ENCODE results near the gene NCOA1. TPM values are rescaled to one million over a fixed set of nuclear protein-coding genes. Genes with fewer than 3 reads are reported as not detected.

Gene NCOA1
- total and polyA plus RNA-seq, 2 experiments from 2014 or later: 32.5 to 51.7 TPM

GRCh38 chr2:24485197-24485596, 5.9 kb upstream of the NCOA1 start:
- WGBS (ENCODE audit: low lambda C conversion rate, missing lambda C conversion rate): 88% methylated on average over 3 of the region's 3 CpGs
- no peak for DNase-seq (ENCODE audit: low spot score)
- TF ChIP-seq CTCF (IDR thresholded peaks at IDR 0.05; ENCODE audit: poor library complexity) (no peak), EZH2 (IDR thresholded peaks at IDR 0.05; ENCODE audit: borderline replicate concordance) (no peak), EZH2phosphoT487 (IDR thresholded peaks at IDR 0.05; ENCODE audit: low read depth, severe bottlenecking, unreplicated experiment) (no peak)

GRCh38 chr2:24486636-24487205, 4.3 kb upstream of the NCOA1 start:
- peaks cover 2% of the 10 kb centered on the region for H3K79me2 ChIP-seq
- no peaks in the 10 kb centered on the region for H4K20me1 ChIP-seq (ENCODE audit: insufficient read depth, poor library complexity, severe bottlenecking)
- H3K9me3 ChIP-seq (ENCODE audit: low read depth): no peaks in the 10 kb centered on the region
- H3K4me3 ChIP-seq: no peak overlapping the region
- 56% methylated on average over 3 of the region's 3 CpGs for WGBS (ENCODE audit: low lambda C conversion rate, missing lambda C conversion rate)
- TF ChIP-seq CTCF (IDR thresholded peaks at IDR 0.05; ENCODE audit: poor library complexity) (no peak), EZH2phosphoT487 (IDR thresholded peaks at IDR 0.05; ENCODE audit: low read depth, severe bottlenecking, unreplicated experiment) (no peak), EZH2 (IDR thresholded peaks at IDR 0.05; ENCODE audit: borderline replicate concordance) (no peak)
- no peaks in the 10 kb centered on the region for H3K9me2 ChIP-seq (replicated peaks; ENCODE audit: insufficient read depth)
- H2AFZ ChIP-seq: no peak overlapping the region
- H3K27me3 ChIP-seq: no peaks in the 10 kb centered on the region
- peaks cover 11% of the 10 kb centered on the region for H3K4me1 ChIP-seq (ENCODE audit: insufficient read depth)
- H3K27ac ChIP-seq: peak overlapping the region; percentile 1
- no peaks in the 10 kb centered on the region for H3K36me3 ChIP-seq (replicated peaks; ENCODE audit: insufficient read depth, low read depth)
- no peak for DNase-seq (ENCODE audit: low spot score)
- peak overlapping the region; percentile 49 for H3K4me2 ChIP-seq

More at GRCh38 chr2:24485197-24485596, 5.9 kb upstream of the NCOA1 start:
- H3K9me2 ChIP-seq (replicated peaks; ENCODE audit: insufficient read depth): no peaks in the 10 kb centered on the region
- H3K79me2 ChIP-seq: no peaks in the 10 kb centered on the region
- no peaks in the 10 kb centered on the region for H3K9me3 ChIP-seq (ENCODE audit: low read depth)
- H3K36me3 ChIP-seq (replicated peaks; ENCODE audit: insufficient read depth, low read depth): no peaks in the 10 kb centered on the region
- no peak overlapping the region for H3K4me2 ChIP-seq
- peaks cover 9% of the 10 kb centered on the region for H3K4me1 ChIP-seq (ENCODE audit: insufficient read depth)
- no peak overlapping the region for H3K27ac ChIP-seq
- no peak overlapping the region for H2AFZ ChIP-seq
- no peaks in the 10 kb centered on the region for H3K27me3 ChIP-seq
- H4K20me1 ChIP-seq (ENCODE audit: insufficient read depth, poor library complexity, severe bottlenecking): no peaks in the 10 kb centered on the region
- no peak overlapping the region for H3K4me3 ChIP-seq

- peak overlapping the region; percentile 85 for H2AFZ ChIP-seq
- no peaks in the 10 kb centered on the region for H3K9me2 ChIP-seq (replicated peaks; ENCODE audit: insufficient read depth)
- H3K27ac ChIP-seq: peak overlapping the region; percentile 88
- TF ChIP-seq CTCF (IDR thresholded peaks at IDR 0.05; ENCODE audit: poor library complexity) (no peak), EZH2phosphoT487 (IDR thresholded peaks at IDR 0.05; ENCODE audit: low read depth, severe bottlenecking, unreplicated experiment) (no peak), EZH2 (IDR thresholded peaks at IDR 0.05; ENCODE audit: borderline replicate concordance) (no peak)
- no peaks in the 10 kb centered on the region for H3K36me3 ChIP-seq (replicated peaks; ENCODE audit: insufficient read depth, low read depth)
- peak; percentile 16 for DNase-seq (ENCODE audit: low spot score)
- H3K4me1 ChIP-seq (ENCODE audit: insufficient read depth): peaks cover 22% of the 10 kb centered on the region
- H3K4me3 ChIP-seq: peak overlapping the region; percentile 31
- no peaks in the 10 kb centered on the region for H3K27me3 ChIP-seq
- 45% methylated on average over 14 of the region's 14 CpGs for WGBS (ENCODE audit: low lambda C conversion rate, missing lambda C conversion rate)
- peaks cover 31% of the 10 kb centered on the region for H3K79me2 ChIP-seq
- H3K4me2 ChIP-seq: peak overlapping the region; percentile 74
- H4K20me1 ChIP-seq (ENCODE audit: insufficient read depth, poor library complexity, severe bottlenecking): peaks cover 27% of the 10 kb centered on the region
- H3K9me3 ChIP-seq (ENCODE audit: low read depth): no peaks in the 10 kb centered on the region
Measured at GRCh38 chr2:24489465-24490180, 1.4 kb upstream of the NCOA1 start.
